ENCODE results near the gene USH1G. TPM values are rescaled to one million over a fixed set of nuclear protein-coding genes. Genes with fewer than 3 reads are reported as not detected.

The USH1G gene
- total RNA-seq, 1 donor from 2014 or later: 0.18 TPM

- H3K9me3 Mint-ChIP-seq (ENCODE audit: unreplicated experiment): no peaks in the 10 kb centered on the region
- no peaks in the 10 kb centered on the region for H3K36me3 Mint-ChIP-seq (ENCODE audit: low read depth, unreplicated experiment)
- no peaks in the 10 kb centered on the region for H3K4me1 Mint-ChIP-seq (ENCODE audit: unreplicated experiment)
- no peak overlapping the region for H3K4me3 Mint-ChIP-seq (ENCODE audit: unreplicated experiment)
- peaks cover 15% of the 10 kb centered on the region for H3K27me3 Mint-ChIP-seq (ENCODE audit: unreplicated experiment)
- no peak for TF ChIP-seq CTCF (IDR thresholded peaks at IDR 0.05; ENCODE audit: unreplicated experiment)
- no peak for DNase-seq (ENCODE audit: low spot score)
- no peak overlapping the region for H3K27ac Mint-ChIP-seq (ENCODE audit: unreplicated experiment)
Measured at GRCh38 chr17:74930535-74931036, 7.5 kb upstream of the USH1G start.

GRCh38 chr17:74928786-74929185 lies 5.7 kb upstream of the USH1G start:
- no peak for DNase-seq (ENCODE audit: low spot score)
- Mint-ChIP-seq H3K4me1 (ENCODE audit: unreplicated experiment) (no peaks in the 10 kb centered on the region), H3K27ac (ENCODE audit: unreplicated experiment) (no peak overlapping the region)

GRCh38 chr17:74925242-74925641 lies 2.2 kb upstream of the USH1G start:
- Mint-ChIP-seq H3K27me3 (ENCODE audit: unreplicated experiment) (peaks cover 22% of the 10 kb centered on the region), H3K4me3 (ENCODE audit: unreplicated experiment) (no peak overlapping the region), H3K9me3 (ENCODE audit: unreplicated experiment) (no peaks in the 10 kb centered on the region), H3K4me1 (ENCODE audit: unreplicated experiment) (no peaks in the 10 kb centered on the region), H3K36me3 (ENCODE audit: low read depth, unreplicated experiment) (no peaks in the 10 kb centered on the region), H3K27ac (ENCODE audit: unreplicated experiment) (no peak overlapping the region)
- TF ChIP-seq CTCF (IDR thresholded peaks at IDR 0.05; ENCODE audit: unreplicated experiment): no peak
- no peak for DNase-seq (ENCODE audit: low spot score)

More at GRCh38 chr17:74928786-74929185, 5.7 kb upstream of the USH1G start:
- no peaks in the 10 kb centered on the region for H3K9me3 Mint-ChIP-seq (ENCODE audit: unreplicated experiment)
- H3K27me3 Mint-ChIP-seq (ENCODE audit: unreplicated experiment): peaks cover 22% of the 10 kb centered on the region
- H3K36me3 Mint-ChIP-seq (ENCODE audit: low read depth, unreplicated experiment): no peaks in the 10 kb centered on the region
- H3K4me3 Mint-ChIP-seq (ENCODE audit: unreplicated experiment): no peak overlapping the region
- no peak for TF ChIP-seq CTCF (IDR thresholded peaks at IDR 0.05; ENCODE audit: unreplicated experiment)

GRCh38 chr17:74924250-74924948 lies 1.3 kb upstream of the USH1G start, which contains the start of gene OTOP2:
Gene OTOP2 (plus strand): TSS chr17:74924273. CDS start chr17:74924633, 360 bp downstream.
- TF ChIP-seq CTCF (IDR thresholded peaks at IDR 0.05; ENCODE audit: unreplicated experiment): no peak
- Mint-ChIP-seq H3K27me3 (ENCODE audit: unreplicated experiment) (peaks cover 22% of the 10 kb centered on the region), H3K4me1 (ENCODE audit: unreplicated experiment) (no peaks in the 10 kb centered on the region), H3K36me3 (ENCODE audit: low read depth, unreplicated experiment) (no peaks in the 10 kb centered on the region), H3K9me3 (ENCODE audit: unreplicated experiment) (no peaks in the 10 kb centered on the region), H3K27ac (ENCODE audit: unreplicated experiment) (no peak within 1 kb of the TSS), H3K4me3 (ENCODE audit: unreplicated experiment) (peak within 1 kb of the TSS; percentile 56)
- DNase-seq (ENCODE audit: low spot score): no peak

- peaks cover 25% of the 10 kb centered on the region for H3K27me3 Mint-ChIP-seq (ENCODE audit: unreplicated experiment)
- TF ChIP-seq CTCF (IDR thresholded peaks at IDR 0.05; ENCODE audit: unreplicated experiment): peak; percentile 97
- peak overlapping the region; percentile 56 for H3K4me3 Mint-ChIP-seq (ENCODE audit: unreplicated experiment)
- no peaks in the 10 kb centered on the region for H3K9me3 Mint-ChIP-seq (ENCODE audit: unreplicated experiment)
- H3K4me1 Mint-ChIP-seq (ENCODE audit: unreplicated experiment): no peaks in the 10 kb centered on the region
- peak; percentile 82 for DNase-seq (ENCODE audit: low spot score)
- H3K27ac Mint-ChIP-seq (ENCODE audit: unreplicated experiment): no peak overlapping the region
- no peaks in the 10 kb centered on the region for H3K36me3 Mint-ChIP-seq (ENCODE audit: low read depth, unreplicated experiment)
Measured at GRCh38 chr17:74923538-74924249, 639 bp upstream of the USH1G start.
